GM19238 (cell line): ENCODE results near the gene TMEM38B.
"Not testable (repeated sequence)": the region's sequence is repeated elsewhere in the genome, so short reads cannot be mapped to it uniquely, and the experiment has no call there.

ENCODE experiments used
- DNase-seq: peaks from one replicate; pipeline ENCODE4 v3.0.0; 2011; ENCODE audit warnings: low spot score; ENCODE audit not compliant: insufficient read length

The TMEM38B gene

DNA sequence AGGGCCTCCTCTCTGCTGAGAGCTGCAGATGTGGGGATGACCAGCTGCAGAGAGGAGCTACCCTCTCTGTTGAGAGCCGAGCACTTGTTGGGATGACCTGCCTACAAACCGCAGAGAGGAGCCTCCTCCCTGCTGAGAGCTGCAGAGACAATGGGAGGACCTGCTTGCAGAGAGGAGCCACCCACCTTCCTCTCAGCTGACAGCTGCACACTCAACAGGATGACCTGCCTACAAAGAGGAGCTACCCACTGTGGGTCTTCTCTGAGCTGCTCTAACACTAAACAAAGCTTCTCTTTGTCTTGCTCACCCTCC is 19.6 kb downstream of the TMEM38B start:
- DNase-seq, result no peak

DNA sequence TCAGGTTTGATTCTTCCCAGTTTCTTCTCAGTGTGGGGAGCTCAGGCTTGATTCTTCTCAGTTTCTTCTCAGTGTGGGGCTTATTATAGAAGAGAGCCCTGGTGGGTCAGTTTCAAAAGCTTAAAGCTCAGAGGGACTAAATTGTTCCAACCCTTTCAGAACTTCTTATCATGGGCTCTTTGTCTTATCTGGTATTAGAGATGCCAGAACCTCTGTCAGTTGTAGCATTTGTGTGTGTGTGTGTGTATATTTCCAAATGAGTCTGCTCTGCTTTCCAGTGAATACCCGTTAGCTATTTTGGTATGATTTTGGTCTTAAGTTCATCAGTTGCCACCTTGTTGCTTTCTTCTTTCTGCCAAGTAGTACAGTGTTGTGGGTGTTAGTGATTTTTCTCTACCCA is 21.8 kb downstream of the TMEM38B start:
- no peak for DNase-seq

DNA sequence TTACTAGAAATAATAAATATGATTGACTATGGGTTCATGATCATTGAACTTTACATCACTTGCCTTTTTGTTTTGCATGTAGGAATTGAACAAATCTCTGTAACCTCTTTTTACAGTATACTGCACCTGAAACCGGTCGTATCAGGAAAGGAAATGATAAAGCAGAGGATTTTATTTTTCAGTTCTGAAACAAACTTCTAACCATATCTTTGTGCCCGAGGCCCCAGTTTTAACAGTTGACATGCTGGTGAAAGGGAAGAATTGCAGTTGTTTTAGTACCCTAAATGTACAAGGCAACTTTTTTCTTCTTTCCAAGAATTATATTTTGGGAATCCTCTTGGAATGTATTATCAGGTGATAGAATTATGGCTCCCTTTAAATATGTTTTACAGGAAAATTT is 27.8 kb downstream of the TMEM38B start:
- DNase-seq, result no peak

DNA sequence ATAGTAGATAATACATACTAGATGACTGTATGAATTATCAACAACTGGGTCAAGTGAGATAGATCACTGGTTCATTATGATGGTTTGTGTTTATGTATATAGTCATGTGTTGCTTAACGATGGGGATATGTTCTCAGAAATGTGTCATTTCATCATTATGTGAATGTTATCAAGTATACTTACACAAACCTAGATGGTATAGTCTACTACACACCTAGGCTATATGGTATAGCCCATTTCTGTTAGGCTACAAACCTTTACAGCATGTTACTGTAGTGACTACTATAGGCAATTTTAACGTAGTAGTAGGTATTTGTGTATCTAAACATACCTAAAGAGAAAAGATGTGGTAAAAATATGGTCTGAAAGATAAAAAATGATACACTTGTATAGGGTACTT is 31.0 kb downstream of the TMEM38B start:
- no peak for DNase-seq

DNA sequence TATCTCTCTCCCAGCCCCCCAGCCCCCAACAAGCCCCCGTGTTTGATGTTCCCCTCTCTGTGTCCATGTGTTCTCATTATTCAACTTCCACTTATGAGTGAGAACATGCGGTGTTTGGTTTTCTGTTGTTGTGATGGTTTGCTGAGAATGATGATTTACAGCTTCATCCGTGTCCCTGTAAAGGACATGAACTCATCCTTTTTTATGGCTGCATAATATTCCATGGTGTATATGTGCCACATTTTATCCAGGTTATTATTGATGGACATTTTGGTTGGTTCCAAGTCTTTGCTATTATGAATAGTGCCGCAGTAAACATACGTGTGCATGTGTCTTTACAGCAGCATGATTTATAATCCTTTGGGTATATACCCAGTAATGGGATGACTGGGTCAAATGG is 33.9 kb downstream of the TMEM38B start:
- not testable (repeated sequence) for DNase-seq

DNA sequence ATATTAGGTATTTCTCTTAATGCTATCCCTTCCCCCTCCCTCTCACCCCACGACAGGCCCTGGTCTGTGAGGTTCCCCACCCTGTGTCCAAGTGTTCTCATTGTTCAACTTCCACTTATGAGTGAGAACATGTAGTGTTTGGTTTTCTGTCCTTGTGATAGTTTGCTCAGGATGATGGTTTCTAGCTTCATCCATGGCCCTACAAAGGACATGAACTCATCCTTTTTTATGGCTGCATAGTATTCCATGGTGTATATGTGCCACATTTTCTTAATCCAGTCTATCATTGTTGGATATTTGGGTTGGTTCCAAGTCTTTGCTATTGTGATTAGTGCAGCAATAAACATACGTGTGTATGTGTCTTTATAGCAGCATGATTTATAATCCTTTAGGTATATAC is 37.1 kb downstream of the TMEM38B start:
- DNase-seq, result not testable (repeated sequence)

DNA sequence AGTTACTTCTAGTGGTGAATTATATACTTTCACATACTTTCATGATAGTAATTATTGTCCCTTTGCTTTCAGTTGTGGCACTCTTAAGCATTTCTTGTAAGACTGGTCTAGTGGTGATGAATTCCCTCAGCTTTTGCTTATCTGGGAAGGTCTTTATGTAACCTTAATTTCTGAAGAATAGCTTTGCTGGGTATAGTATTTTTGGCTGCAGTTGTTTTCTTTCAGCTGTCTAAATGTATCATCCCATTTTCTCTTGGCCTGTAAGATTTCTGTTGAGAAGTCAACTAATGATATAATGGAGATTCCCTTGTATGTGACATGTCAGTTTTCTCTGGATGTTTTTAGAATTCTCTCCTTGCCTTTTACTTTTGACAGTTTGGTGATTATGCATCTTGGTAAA is 41.0 kb downstream of the TMEM38B start:
- no peak for DNase-seq

DNA sequence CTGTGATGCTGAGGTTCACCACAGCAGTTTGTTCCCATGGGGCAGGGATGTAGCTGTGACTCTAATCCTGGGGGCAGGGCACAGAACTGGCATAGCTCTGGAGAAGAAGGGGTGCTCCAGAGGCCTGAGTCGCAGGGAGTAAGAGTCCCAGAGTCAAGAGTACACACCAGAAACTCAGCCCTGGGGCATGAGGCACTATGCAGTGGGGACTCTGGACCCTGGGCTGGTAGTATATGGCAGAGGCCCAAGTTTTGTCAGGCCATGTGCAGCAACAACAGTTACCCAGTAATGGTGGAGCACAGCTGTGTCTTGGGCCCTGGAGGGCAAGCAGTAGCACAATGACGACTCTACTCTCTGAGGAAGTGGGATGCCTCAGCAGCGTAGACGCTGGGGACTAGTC is 42.9 kb downstream of the TMEM38B start:
- DNase-seq, result no peak

DNA sequence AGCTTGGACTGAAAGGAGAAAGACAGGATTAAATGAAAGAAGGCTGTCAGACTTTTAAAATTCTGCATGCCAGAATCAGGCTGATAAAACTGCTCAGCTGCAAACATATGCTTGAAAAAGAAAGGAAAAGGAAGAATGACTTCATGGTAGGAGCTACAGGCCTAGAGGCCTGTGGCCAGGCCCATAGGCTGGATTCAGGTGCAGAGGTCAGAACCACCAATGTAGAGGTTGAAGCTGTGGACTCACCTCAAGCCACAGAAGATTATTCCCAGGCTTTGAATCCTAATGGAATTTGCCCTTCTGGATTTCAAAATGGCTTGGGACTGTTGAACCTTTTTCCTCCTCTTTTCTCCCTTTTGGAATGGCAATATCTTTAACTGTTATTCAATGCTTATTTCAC is 47.7 kb downstream of the TMEM38B start:
- no peak for DNase-seq

DNA sequence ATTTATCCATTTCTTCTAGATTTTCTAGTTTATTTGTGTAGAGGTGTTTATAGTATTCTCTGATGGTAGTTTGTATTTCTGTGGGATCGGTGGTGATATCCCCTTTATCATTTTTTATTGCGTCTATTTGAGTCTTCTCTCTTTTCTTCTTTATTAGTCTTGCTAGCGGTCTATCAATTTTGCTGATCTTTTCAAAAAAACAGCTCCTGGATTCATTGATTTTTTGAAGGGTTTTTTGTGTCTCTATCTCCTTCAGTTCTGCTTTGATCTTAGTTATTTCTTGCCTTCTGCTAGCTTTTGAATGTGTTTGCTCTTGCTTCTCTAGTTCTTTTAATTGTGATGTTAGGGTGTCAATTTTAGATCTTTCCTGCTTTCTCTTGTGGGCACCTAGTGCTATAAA is 53.0 kb downstream of the TMEM38B start:
- DNase-seq, result not testable (repeated sequence)

DNA sequence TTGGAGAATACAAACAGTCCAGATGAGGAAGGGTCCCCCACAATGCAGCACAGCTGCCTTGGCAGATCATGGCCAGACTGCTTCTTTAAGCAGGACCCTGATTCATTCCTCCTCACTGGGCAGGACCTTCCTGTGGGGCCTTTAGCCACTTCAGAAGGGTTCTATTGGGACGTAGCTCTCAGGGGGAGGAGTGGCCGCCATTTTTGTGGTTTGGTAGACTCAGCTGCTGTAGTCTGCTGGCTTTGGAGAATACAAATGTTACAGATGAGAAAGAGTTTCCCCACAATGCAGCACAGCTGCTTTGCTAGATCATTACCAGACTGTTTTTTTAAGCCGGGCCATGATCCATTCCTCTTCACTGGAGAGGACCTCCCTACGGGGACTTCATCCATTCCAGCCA is 57.4 kb downstream of the TMEM38B start:
- no peak for DNase-seq

DNA sequence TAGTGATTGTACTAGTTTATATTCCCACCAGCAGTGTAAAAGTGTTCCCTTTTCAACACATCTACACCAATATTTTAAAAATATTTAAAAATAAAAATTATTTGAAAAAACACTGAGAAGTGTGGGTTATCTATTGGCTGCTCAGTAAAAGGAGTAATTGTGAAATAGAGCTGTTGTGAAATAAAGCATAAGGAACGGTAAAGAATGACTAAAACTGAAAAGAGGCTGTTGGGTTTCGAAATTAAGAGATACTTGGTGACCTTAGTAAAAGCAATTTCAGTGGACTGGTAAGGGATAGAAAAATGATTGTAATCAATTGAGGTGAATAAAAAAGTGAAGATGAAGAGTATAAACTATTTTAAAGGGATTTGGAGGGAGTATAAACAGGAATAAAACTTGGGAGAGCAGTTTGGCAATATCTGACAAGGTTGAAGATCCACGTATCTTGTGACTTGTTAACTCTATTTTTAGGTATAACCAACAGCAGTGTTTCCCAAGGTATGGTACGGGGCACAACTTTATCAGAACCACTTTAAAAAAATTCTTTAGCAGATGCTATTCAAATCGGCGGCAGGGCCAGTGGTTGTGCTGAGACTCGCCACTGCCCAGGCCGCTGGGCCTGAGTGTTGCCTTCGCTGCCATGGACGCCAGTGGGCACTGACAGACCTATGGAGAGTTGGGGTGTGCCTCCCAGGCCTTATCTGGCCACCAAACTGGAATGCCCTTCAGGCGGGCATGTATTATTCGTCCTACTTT is 63.3 kb downstream of the TMEM38B start:
- no peak for DNase-seq

DNA sequence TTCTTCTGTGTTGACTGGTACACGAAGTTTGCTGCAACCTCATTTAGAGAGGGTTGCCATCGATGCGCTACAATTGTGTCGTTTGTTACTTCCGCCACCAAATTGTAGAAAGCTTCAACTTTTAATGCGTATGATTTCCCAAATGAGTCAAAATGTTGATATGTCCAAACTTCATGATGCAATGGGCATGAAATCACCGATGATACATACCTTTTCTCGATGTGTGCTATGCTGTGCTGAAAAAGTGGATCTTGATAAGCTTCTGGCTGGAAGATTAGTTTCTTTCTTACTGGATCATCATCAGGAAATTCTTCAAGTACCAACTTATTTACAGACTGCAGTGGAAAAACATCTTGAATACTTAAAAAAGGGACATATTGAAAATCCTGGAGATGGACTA is 65.7 kb downstream of the TMEM38B start:
- no peak for DNase-seq

DNA sequence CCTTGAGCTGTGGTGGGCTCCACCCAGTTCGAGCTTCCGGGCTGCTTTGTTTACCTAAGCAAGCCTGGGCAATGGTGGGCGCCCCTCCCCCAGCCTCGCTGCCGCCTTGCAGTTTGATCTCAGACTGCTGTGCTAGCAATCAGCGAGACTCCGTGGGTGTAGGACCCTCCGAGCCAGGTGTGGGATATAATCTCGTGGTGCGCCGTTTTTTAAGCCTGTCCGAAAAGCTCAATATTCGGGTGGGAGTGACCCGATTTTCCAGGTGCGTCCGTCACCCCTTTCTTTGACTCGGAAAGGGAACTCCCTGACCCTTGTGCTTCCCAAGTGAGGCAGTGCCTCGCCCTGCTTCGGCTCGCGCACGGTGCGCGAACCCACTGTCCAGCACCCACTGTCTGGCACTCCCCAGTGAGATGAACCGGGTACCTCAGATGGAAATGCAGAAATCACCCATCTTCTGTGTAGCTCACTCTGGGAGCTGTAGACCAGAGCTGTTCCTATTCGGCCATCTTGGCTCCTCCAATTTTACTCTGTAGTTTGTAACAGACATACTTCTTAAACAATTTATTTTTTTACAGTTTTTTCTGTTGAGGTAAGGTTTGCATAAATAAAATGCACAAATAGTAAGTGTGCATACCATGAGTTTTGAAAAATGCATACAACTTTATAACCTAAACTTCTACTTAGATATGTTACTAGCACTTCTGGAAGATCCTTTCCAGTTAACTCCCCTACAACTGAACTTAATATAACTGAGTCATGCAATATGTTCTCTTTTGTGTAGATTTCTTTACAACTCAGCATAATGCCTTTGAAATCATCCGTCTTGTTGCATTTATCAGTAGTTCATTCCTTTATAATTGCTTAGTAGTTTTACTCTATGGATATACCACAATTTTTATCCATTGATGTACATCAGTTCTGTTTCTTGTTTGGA is 88.5 kb downstream of the TMEM38B start:
- not testable (repeated sequence) for DNase-seq

DNA sequence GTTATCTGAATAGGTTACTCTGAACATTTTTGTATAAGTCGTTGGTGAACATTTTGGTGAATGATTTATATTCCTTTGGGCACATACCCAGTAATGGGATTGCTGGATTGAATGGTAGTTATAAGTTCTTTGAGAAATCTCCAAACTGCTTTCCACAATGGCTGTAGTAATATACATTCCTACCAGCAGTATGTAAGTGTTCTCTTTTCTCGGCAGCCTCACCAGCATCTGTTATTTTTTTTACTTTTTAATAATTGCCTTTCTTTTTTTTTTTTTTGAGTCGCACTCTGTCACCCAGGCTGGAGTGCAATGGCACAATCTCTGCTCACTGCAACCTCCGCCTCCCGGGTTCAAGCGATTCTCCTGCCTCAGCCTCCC is 89.1 kb downstream of the TMEM38B start:
- DNase-seq, result not testable (repeated sequence)

DNA sequence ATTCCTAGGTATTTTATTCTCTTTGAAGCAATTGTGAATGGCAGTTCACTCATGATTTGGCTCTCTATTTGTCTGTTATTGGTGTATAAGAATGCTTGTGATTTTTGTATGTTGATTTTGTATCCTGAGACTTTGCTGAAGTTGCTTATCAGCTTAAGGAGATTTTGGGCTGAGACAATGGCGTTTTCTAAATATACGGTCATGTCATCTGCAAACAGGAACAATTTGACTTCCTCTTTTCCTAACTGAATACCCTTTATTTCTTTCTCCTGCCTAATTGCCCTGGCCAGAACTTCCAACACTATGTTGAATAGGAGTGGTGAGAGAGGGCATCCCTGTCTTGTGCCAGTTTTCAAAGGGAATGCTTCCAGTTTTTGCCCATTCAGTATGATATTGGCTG is 92.5 kb downstream of the TMEM38B start:
- not testable (repeated sequence) for DNase-seq

DNA sequence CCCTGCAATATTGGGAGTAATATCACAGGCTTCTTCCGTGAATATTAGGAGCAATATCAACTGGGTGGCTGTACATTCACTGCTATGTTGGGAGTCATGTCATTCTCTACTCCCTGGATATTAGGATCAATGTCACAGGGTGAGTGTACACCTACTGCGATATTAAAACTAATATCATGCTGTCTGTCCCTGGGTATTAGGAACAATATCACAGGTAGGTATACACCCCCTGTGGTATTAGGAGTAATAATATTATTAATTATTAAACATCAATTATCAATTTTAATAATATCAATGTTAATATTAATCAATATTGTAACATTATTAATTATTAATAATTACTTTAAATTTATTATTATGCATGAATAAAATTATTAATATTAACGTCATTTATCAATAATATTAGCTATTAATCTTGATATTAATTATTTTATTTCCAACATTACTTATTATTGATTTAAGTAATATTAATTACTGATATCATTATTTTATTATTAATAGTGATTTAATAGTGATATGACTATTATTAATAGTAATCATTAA is 121.9 kb downstream of the TMEM38B start:
- DNase-seq, result no peak

DNA sequence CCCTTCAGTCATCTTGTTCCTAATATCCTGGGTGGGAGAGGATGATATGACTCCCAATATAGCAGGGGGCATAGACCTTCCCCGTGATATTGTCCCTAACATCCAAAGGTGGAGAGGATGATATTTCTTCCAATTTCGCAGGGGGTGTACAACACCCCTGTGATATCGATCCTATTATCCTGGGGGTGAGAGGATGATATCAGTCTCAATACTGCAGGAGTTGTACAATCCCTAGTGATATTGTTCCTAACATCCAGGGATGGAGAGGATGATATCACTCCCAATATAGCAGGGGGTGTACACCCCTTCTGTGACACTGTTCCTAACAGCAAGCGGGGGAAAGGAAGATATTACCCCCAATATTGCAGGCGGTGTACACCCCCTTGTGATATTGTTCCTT is 122.6 kb downstream of the TMEM38B start:
- DNase-seq, result no peak

DNA sequence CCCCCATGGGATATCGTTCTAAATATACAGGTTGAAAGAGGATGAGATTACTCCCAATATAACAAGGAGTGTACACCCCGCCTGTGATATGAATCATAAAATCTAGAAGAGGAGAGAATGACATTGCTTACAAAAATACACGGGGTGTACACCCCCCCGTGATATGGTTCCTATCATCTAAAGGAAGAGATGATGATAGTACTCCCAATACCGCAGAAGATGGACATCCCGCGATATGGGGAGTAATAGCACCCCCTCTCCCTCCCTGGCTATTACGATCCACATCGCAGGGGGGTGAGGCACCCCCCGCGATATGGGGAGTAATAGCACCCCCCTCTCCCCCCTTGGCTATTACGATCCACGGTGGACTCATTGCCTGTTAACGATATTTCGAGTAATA is 124.6 kb downstream of the TMEM38B start:
- DNase-seq, result no peak

DNA sequence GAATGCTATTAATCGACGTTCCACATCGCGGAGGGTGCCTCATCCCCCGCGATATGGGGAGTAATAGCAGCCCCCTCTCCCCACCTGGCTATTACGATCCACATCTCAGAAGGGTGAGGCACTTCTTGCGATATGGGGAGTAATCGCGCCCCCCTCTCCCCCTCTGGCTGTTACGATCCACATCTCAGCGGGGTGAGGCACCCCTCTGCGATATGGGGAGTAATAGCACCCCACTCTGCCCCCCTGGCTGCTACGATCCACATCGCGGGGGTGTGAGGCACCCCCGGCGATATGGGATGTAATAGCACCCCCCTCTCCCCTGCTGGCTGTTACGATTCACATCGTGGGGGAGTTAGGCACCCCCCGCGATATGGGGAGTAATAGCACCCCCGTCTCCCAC is 128.5 kb downstream of the TMEM38B start:
- DNase-seq, result no peak
